SK-MEL-5 (cell line): ENCODE measurements around the gene PHKA2. TPM values are rescaled to one million over a fixed set of nuclear protein-coding genes. Genes with fewer than 3 reads are reported as not detected.

Source experiments
- DNase-seq: peaks from one replicate; pipeline ENCODE4 v3.0.0-alpha.2; 2016; ENCODE audit warnings: low read depth, low spot score
- in situ Hi-C: cut with HindIII; loops from 2 replicates; pipeline ENCODE4 v1.10.0; 2016; ENCODE audit warnings: low sequenced_read_pairs, high pct_unique_total_duplicates, low pct_unique_long_range_greater_than_20kb
- total RNA-seq: library from RNA; depleted of rRNA; stranded (reverse); fragments of >200 nt; shearing (Covaris generic); gene quantifications from 2 replicates; pipeline ENCODE4 v1.2.3, GENCODE V29; 2014

The PHKA2 gene
- total RNA-seq, 1 experiment from 2014 or later, result 4.3 TPM

DNA sequence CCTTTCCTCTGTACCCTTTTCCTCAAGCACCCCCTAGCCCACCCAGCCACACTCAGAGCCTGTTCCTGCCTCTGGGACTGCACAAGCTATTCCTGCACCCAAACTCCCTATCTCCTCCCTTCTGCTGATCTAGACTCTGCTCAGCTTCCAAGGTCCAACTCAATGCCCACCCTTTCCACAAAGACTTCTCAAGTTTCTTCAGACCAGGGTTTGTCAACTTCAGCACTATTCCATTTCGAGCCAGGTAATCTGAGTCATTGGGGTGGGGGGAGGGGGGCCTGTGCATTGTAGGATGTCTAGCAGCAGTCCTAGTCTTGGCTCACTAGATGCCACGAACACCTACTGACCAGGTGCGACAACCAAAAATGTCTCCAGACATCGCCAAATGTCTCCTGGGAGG is 37.3 kb downstream of the PHKA2 start:
- in situ Hi-C loops, result no loop called here

GRCh38 chrX:18946157-18946556 is 37.8 kb downstream of the PHKA2 start:
- DNase-seq, result no peak

More for the DNA sequence above, 37.3 kb downstream of the PHKA2 start:
- DNase-seq, result no peak

DNA sequence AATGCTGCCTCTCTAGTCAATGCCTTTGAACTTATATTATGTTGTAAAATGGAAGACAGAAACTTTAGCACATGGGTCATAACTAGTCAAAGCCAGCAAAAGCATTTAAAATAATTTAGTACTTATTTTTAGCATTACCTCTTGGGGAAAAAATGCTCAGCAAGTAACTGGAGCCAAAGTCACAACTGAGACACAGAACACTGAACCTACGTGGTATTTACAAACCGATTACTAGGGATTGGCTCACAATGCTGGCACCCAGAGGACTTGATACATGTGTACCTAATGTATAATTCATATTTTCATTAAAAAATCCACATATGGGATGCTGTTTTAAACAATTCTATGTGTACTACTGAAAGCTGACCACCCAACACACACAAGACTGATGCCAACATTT is 38.4 kb downstream of the PHKA2 start:
- in situ Hi-C loops, result no loop called here
- no peak for DNase-seq

More at GRCh38 chrX:18946157-18946556, 37.8 kb downstream of the PHKA2 start:
- in situ Hi-C loops, result no loop called here

GRCh38 chrX:18944482-18944881 is 39.4 kb downstream of the PHKA2 start:
- in situ Hi-C loops, result no loop called here
- DNase-seq, result no peak

DNA sequence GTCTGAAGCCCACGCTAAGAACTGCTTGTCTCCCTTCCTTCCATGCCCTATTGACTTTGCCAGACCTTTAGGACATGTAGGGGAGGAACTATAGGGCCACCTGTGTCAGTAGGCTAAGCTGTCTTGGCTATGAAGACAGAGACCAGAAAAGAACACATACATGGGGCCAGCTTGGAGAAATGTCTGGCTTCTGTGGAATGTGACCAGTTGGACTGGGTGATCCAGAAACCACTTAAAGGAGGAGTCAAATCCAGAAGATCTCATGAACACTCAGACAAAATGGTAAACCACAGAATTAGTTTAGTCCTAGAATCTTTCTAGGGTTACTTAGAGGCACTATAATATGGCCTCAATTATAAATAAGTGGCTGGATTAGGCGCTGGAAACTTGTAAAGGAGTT is 42.0 kb downstream of the PHKA2 start:
- DNase-seq, result no peak
- in situ Hi-C loops, result no loop called here

GRCh38 chrX:18938710-18939109 is 45.2 kb downstream of the PHKA2 start:
- in situ Hi-C loops, result no loop called here
- DNase-seq, result no peak

- no peak for DNase-seq
- in situ Hi-C loops, result no loop called here
These were observed 46.7 kb downstream of the PHKA2 start for GRCh38 chrX:18937173-18937572.

DNA sequence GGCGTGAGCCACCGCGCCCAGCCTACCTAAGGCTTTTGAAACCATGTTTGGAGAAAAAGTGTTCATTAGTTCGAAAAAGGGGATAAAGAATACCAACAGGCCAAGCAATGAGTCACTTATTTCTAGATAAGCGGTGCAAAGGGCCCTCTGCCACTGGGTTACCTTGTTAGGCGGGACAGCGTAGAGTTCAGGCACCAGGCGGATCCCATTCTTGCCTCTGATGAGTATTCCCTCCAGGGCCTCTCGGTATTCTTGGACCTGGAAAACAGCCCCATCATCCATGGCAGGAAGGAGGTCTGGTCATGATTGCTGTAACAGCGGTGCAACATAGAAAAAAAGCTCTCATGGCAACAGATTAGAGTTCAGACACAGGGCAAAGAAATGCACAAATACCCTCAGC is 48.0 kb downstream of the PHKA2 start:
- in situ Hi-C loops, result no loop called here
- DNase-seq, result no peak

DNA sequence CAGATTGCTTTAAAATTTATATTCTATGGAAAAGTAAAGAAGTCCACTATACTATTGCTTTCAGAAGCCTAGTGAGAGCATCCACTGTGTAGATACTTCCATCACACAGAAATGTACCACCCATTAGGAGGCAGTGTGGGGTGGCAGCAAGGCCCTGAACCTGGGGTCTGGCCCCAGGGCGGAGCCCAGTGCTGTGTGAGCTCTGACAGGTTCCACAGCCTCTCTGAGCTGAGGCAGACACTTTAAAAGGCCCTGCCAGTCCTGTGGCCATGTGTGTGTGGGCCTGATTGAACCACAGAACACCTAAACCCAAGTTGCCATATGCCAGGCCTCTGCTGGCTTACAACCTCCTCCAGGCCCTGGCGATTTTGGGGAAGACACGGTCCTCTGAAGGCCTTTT is 49.2 kb downstream of the PHKA2 start:
- no peak for DNase-seq
- in situ Hi-C loops, result no loop called here

DNA sequence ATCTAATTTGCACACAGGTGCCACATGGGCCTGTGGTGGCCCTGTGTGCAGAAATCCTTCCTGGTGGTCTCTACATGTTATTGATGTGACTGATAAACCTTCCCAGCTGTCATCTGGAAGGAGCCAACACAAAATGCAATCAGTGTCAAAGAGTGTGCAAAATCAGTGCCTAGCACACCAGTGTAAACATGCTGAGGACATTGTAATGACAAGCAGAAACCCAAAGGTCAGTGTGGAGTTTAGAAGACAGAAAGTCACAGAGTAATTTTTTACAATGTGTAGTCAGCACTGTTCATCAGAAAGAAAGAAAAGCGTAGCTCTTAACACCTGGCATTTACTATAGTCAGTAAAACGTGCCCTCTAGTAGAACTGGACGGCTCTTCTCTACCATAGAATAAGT is 50.3 kb downstream of the PHKA2 start:
- in situ Hi-C loops, result no loop called here

DNA sequence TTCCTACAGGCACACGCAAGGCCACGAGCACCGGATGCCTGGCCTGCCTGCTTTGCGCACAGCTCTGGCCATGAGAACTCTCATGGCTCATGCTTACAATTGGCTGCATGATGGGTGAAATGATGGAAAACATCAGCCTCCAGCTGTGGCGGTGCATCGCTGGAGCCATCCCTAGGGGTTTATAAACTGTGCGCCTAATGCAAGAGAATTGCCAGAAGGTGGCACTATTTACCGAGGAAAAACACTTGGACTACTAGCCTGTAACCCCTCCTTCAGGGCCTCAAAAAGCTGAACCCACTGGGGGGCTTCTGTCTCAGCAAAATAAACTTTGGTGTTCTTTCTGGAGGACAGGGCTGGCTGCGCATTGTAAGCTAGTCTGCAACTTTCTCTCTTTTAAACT is 51.9 kb downstream of the PHKA2 start:
- in situ Hi-C loops, result no loop called here
- DNase-seq, result peak; percentile 53

More for the DNA sequence above, 50.3 kb downstream of the PHKA2 start:
- DNase-seq, result no peak

- in situ Hi-C loops, result no loop called here
- no peak for DNase-seq
These were observed 54.1 kb downstream of the PHKA2 start for GRCh38 chrX:18929775-18930174.

DNA sequence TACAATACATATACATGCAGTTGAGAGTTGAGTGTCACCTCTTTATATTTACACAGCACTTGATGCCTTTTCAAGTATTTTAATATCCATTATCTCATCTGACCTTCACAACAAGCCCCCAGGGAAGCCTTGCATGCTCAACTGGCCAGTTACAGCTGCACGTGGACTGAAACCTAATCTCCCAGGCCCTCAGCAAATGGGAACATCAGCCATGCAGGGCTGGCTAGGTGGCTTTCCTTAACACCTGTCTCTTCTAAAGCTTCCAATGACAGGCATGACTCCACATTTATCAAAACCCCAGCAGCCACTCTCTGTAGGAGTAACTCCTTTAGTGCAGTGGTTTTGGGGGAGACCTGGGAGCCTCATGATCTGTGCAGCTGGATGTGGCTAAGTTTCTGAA is 56.4 kb downstream of the PHKA2 start:
- in situ Hi-C loops, result no loop called here
- DNase-seq, result no peak

GRCh38 chrX:18924507-18925088 is 59.3 kb downstream of the PHKA2 start:
- in situ Hi-C loops, result no loop called here
- DNase-seq, result no peak

- no peak for DNase-seq
- in situ Hi-C loops, result no loop called here
These were observed 63.3 kb downstream of the PHKA2 start for GRCh38 chrX:18920566-18920965.

DNA sequence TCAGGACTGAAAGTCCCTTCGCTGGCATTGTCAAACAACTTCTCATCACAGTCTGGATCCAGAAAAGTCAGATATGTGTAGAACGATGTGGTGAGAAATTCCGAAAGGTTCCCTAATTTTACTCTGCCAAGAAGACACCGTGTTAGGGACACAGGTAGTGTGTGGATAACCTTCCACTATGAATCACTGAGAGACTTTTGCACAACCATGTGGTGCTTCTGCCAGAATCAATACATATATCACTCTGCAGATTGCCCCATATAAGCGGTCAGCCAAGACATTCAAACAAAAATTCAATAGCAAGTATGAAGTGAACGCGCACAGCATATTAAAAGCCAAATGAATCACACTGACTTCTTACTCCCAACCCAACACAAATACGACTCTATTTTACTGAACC is 63.8 kb downstream of the PHKA2 start:
- in situ Hi-C loops, result no loop called here
- DNase-seq, result no peak

GRCh38 chrX:18917831-18918230 is 66.1 kb downstream of the PHKA2 start:
- DNase-seq, result no peak
- in situ Hi-C loops, result no loop called here

DNA sequence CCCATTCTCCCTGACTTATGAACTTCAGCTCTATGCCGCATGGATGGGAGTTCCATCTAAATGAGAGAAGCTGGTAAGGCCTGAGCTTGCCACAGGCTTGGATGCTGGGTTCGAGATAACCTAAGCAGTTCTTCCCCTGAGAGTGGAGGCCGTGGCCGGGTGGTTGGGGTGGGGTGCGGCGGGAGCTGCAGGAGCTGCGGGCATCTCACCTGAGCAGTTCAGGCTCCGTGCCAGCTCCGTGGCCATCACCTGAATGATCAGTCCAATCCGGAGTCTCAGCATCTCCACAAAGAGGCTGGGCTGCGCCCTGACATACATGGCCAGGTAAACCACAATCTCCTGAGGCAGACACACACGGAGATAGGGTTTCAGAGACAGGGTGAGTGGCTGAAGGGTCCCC is 77.6 kb downstream of the PHKA2 start:
- in situ Hi-C loops, result no loop called here
- DNase-seq, result no peak

- in situ Hi-C loops, result no loop called here
- no peak for DNase-seq
These were observed 83.4 kb downstream of the PHKA2 start for GRCh38 chrX:18900401-18900976.
